ENCODE measurements around the gene DNM2. TPM values are rescaled to one million over a fixed set of nuclear protein-coding genes. Genes with fewer than 3 reads are reported as not detected.

The DNM2 gene
- total RNA-seq, 6 donors from 2014 or later: 238 to 744 (median 318) TPM

GRCh38 chr19:10769533-10770491 lies 51.9 kb downstream of the DNM2 start:
- WGBS, 2 donors: 65 to 74% methylated on average over 18 to 21 of the region's 21 CpGs
- Histone ChIP-seq H3K4me1 (peaks cover 45 to 65% (median 58%) of the 10 kb centered on the region in 4 donors), H3K27me3 (no peaks in the 10 kb centered on the region), H3K9me3 (no peaks in the 10 kb centered on the region), H3K4me3 (no peak overlapping the region), H3K27ac (peak overlapping the region; percentile 32 to 83 (median 77)), H3K36me3 (peaks cover 12 to 44% (median 26%) of the 10 kb centered on the region in 4 donors)
- ATAC-seq (ENCODE audit: low FRiP score in 2 of 2) (peak in 1 of 2 donors; percentile 69), DNase-seq (peak in 1 of 2 donors; percentile 70)
- no peak for TF ChIP-seq EP300 (IDR thresholded peaks at IDR 0.05)
- no peak for TF ChIP-seq POLR2AphosphoS5 (IDR thresholded peaks at IDR 0.05)
- TF ChIP-seq CTCF (IDR thresholded peaks at IDR 0.05): peak in 3 of 6 experiments; percentile 12 to 39 (median 25)
- no peak for TF ChIP-seq POLR2A (IDR thresholded peaks at IDR 0.05)

- TF ChIP-seq POLR2A (IDR thresholded peaks at IDR 0.05) (no peak), CTCF (IDR thresholded peaks at IDR 0.05) (no peak), POLR2AphosphoS5 (IDR thresholded peaks at IDR 0.05) (no peak), EP300 (IDR thresholded peaks at IDR 0.05) (no peak)
- WGBS, 2 donors: 71 to 72% methylated on average over 3 of the region's 3 CpGs
- H3K36me3 ChIP-seq: peaks cover 23 to 74% (median 57%) of the 10 kb centered on the region in 4 donors
- DNase-seq (no peak), ATAC-seq (ENCODE audit: low FRiP score in 2 of 2) (no peak)
- peaks cover 12 to 23% (median 18%) of the 10 kb centered on the region in 4 donors for H3K4me1 ChIP-seq
- no peaks in the 10 kb centered on the region for H3K9me3 ChIP-seq
- H3K27me3 ChIP-seq: no peaks in the 10 kb centered on the region
- H3K27ac ChIP-seq: peak overlapping the region in 1 of 4 donors; percentile 31
- H3K4me3 ChIP-seq: no peak overlapping the region
Observed at GRCh38 chr19:10773969-10774368, 56.1 kb downstream of the DNM2 start.

- DNase-seq (no peak), ATAC-seq (ENCODE audit: low FRiP score in 2 of 2) (no peak)
- Histone ChIP-seq H3K27ac (no peak overlapping the region), H3K27me3 (no peaks in the 10 kb centered on the region), H3K36me3 (peaks cover 23 to 82% (median 64%) of the 10 kb centered on the region in 4 donors), H3K9me3 (no peaks in the 10 kb centered on the region), H3K4me1 (peaks cover 4 to 16% (median 10%) of the 10 kb centered on the region in 4 donors), H3K4me3 (no peak overlapping the region)
- TF ChIP-seq EP300 (IDR thresholded peaks at IDR 0.05) (no peak), POLR2AphosphoS5 (IDR thresholded peaks at IDR 0.05) (no peak), CTCF (IDR thresholded peaks at IDR 0.05) (no peak), POLR2A (IDR thresholded peaks at IDR 0.05) (no peak)
- WGBS, 2 donors: 94% methylated on average over 6 of the region's 6 CpGs
Observed at GRCh38 chr19:10774893-10775292, 57.0 kb downstream of the DNM2 start.

- TF ChIP-seq POLR2AphosphoS5 (IDR thresholded peaks at IDR 0.05): no peak
- no peak for TF ChIP-seq CTCF (IDR thresholded peaks at IDR 0.05)
- TF ChIP-seq EP300 (IDR thresholded peaks at IDR 0.05): no peak
- TF ChIP-seq POLR2A (IDR thresholded peaks at IDR 0.05): no peak
- Histone ChIP-seq H3K36me3 (peaks cover 28 to 97% (median 81%) of the 10 kb centered on the region in 4 donors), H3K27me3 (no peaks in the 10 kb centered on the region), H3K4me3 (no peak overlapping the region), H3K4me1 (peaks cover 3 to 16% (median 6%) of the 10 kb centered on the region in 4 donors), H3K9me3 (no peaks in the 10 kb centered on the region), H3K27ac (peak overlapping the region in 2 of 4 donors; percentile 6 to 46)
- WGBS, 2 donors: 59 to 67% methylated on average over 14 of the region's 14 CpGs
- no peak for ATAC-seq (ENCODE audit: low FRiP score in 2 of 2)
- DNase-seq: no peak
Observed at GRCh38 chr19:10776900-10777650, 59.2 kb downstream of the DNM2 start.
